Effector memory CD4-positive, alpha-beta T cell (primary cell): Measurements from ENCODE around the gene USB1.

Source experiments
- DNase-seq, 3 donors: peaks; one replicate each; pipeline ENCODE4 v3.0.0-alpha.2; 2020
- H3K27ac ChIP-seq: 2 replicates; pipeline ENCODE4 v1.7.0; 2013; ENCODE audit warnings: mild to moderate bottlenecking, low read length, moderate library complexity; ENCODE audit not compliant: insufficient read depth, poor library complexity, severe bottlenecking
- H3K27me3 ChIP-seq: replicated peaks from 2 replicates; pipeline ENCODE4 v1.7.0; 2013; ENCODE audit warnings: mild to moderate bottlenecking, low read length; ENCODE audit not compliant: insufficient read depth, control insufficient read depth, poor library complexity, severe bottlenecking
- H3K36me3 ChIP-seq: 2 replicates; pipeline ENCODE4 v1.7.0; 2013; ENCODE audit warnings: mild to moderate bottlenecking, low read length, moderate library complexity; ENCODE audit not compliant: control insufficient read depth, insufficient read depth
- H3K4me1 ChIP-seq: 2 replicates; pipeline ENCODE4 v1.7.0; 2013; ENCODE audit warnings: low read length, mild to moderate bottlenecking; ENCODE audit not compliant: control insufficient read depth, insufficient read depth, poor library complexity, severe bottlenecking
- H3K4me3 ChIP-seq: 2 replicates; pipeline ENCODE4 v1.7.0; 2013; ENCODE audit warnings: low read length, low read depth, mild to moderate bottlenecking; ENCODE audit not compliant: insufficient read depth, poor library complexity, severe bottlenecking
- H3K9me3 ChIP-seq: 2 replicates; pipeline ENCODE4 v1.7.0; 2013; ENCODE audit warnings: mild to moderate bottlenecking, low read length, moderate library complexity; ENCODE audit not compliant: control insufficient read depth

The USB1 gene

GRCh38 chr16:58013201-58013956 lies 12.2 kb downstream of the USB1 start:
- Histone ChIP-seq H3K36me3 (peaks cover 36% of the 10 kb centered on the region), H3K27me3 (no peaks in the 10 kb centered on the region), H3K9me3 (no peaks in the 10 kb centered on the region), H3K4me3 (no peak overlapping the region), H3K27ac (no peak overlapping the region), H3K4me1 (no peaks in the 10 kb centered on the region)
- DNase-seq = no peak

GRCh38 chr16:58016840-58017446 lies 15.7 kb downstream of the USB1 start:
- Histone ChIP-seq H3K36me3 (peaks cover 16% of the 10 kb centered on the region), H3K27me3 (no peaks in the 10 kb centered on the region), H3K4me3 (no peak overlapping the region), H3K4me1 (no peaks in the 10 kb centered on the region), H3K27ac (no peak overlapping the region), H3K9me3 (no peaks in the 10 kb centered on the region)
- no peak for DNase-seq

GRCh38 chr16:58018803-58019202 lies 17.6 kb downstream of the USB1 start:
- H3K27me3 ChIP-seq = no peaks in the 10 kb centered on the region
- no peaks in the 10 kb centered on the region for H3K9me3 ChIP-seq
- no peak overlapping the region for H3K4me3 ChIP-seq
- no peak for DNase-seq
- peaks cover 6% of the 10 kb centered on the region for H3K36me3 ChIP-seq
- H3K4me1 ChIP-seq = no peaks in the 10 kb centered on the region
- H3K27ac ChIP-seq = no peak overlapping the region

GRCh38 chr16:58019866-58020538 lies 18.8 kb downstream of the USB1 start:
- Histone ChIP-seq H3K4me1 (no peaks in the 10 kb centered on the region), H3K4me3 (no peak overlapping the region), H3K27ac (no peak overlapping the region), H3K9me3 (no peaks in the 10 kb centered on the region), H3K36me3 (peaks cover 6% of the 10 kb centered on the region), H3K27me3 (no peaks in the 10 kb centered on the region)
- no peak for DNase-seq

GRCh38 chr16:58020628-58021521 lies 19.7 kb downstream of the USB1 start:
- peak; percentile 19 to 41 (median 24) for DNase-seq

GRCh38 chr16:58021661-58022551 lies 20.7 kb downstream of the USB1 start:
- Histone ChIP-seq H3K9me3 (no peaks in the 10 kb centered on the region), H3K4me1 (peaks cover 15% of the 10 kb centered on the region), H3K27me3 (no peaks in the 10 kb centered on the region), H3K27ac (no peak overlapping the region), H3K4me3 (no peak overlapping the region), H3K36me3 (peaks cover 5% of the 10 kb centered on the region)
- no peak for DNase-seq

More at GRCh38 chr16:58020628-58021521, 19.7 kb downstream of the USB1 start:
- H3K4me1 ChIP-seq = peaks cover 6% of the 10 kb centered on the region
- H3K36me3 ChIP-seq = peaks cover 6% of the 10 kb centered on the region
- no peaks in the 10 kb centered on the region for H3K27me3 ChIP-seq
- no peak overlapping the region for H3K4me3 ChIP-seq
- H3K27ac ChIP-seq = no peak overlapping the region
- H3K9me3 ChIP-seq = no peaks in the 10 kb centered on the region

GRCh38 chr16:58022601-58023371 lies 21.6 kb downstream of the USB1 start:
- peaks cover 21% of the 10 kb centered on the region for H3K4me1 ChIP-seq
- H3K27ac ChIP-seq = no peak overlapping the region
- DNase-seq = no peak
- no peaks in the 10 kb centered on the region for H3K9me3 ChIP-seq
- H3K4me3 ChIP-seq = no peak overlapping the region
- no peaks in the 10 kb centered on the region for H3K36me3 ChIP-seq
- no peaks in the 10 kb centered on the region for H3K27me3 ChIP-seq

GRCh38 chr16:58024486-58025350 lies 23.5 kb downstream of the USB1 start:
- H3K27me3 ChIP-seq = no peaks in the 10 kb centered on the region
- peak in 1 of 3 donors; percentile 14 for DNase-seq

More at GRCh38 chr16:58024486-58025350, 23.5 kb downstream of the USB1 start:
- H3K4me1 ChIP-seq = peaks cover 21% of the 10 kb centered on the region
- H3K4me3 ChIP-seq = peak overlapping the region; percentile 89
- H3K9me3 ChIP-seq = no peaks in the 10 kb centered on the region
- H3K27ac ChIP-seq = peak overlapping the region; percentile 35
- H3K36me3 ChIP-seq = no peaks in the 10 kb centered on the region
